GM18858 (cell line): Measurements from ENCODE around the gene APOC3.

Experiments
- ATAC-seq: cut with Tn5 transposase; IDR thresholded peaks from one replicate; pipeline ENCODE4 v1.9.1; 2021; ENCODE audit not compliant: unreplicated experiment

APOC3 gene

GRCh38 chr11:116829525-116830183 lies at the start of gene APOC3:
Gene APOC3 (plus strand): TSS chr11:116829907. CDS start chr11:116830583, 676 bp downstream.
- no peak for ATAC-seq

- no peak for ATAC-seq
These were observed 47.0 kb upstream of the APOC3 start for GRCh38 chr11:116782728-116783127.

GRCh38 chr11:116786326-116786725 lies 43.4 kb upstream of the APOC3 start:
- ATAC-seq = no peak

- no peak for ATAC-seq
These were observed 42.7 kb upstream of the APOC3 start for GRCh38 chr11:116786966-116787365.

- ATAC-seq = no peak
These were observed 42.3 kb upstream of the APOC3 start for GRCh38 chr11:116787436-116787785.

GRCh38 chr11:116787786-116788486 lies 41.8 kb upstream of the APOC3 start, which contains the start of gene ZPR1:
Gene ZPR1 (minus strand): TSS chr11:116788023. CDS start chr11:116787990, 33 bp downstream.
- ATAC-seq = peak; percentile 68

- ATAC-seq = no peak
These were observed 41.2 kb upstream of the APOC3 start for GRCh38 chr11:116788534-116788933.

- no peak for ATAC-seq
These were observed 40.7 kb upstream of the APOC3 start for GRCh38 chr11:116788975-116789374.

- ATAC-seq = no peak
These were observed 39.3 kb upstream of the APOC3 start for GRCh38 chr11:116790167-116791001.

GRCh38 chr11:116791002-116791812 lies 38.5 kb upstream of the APOC3 start:
- ATAC-seq = no peak

- no peak for ATAC-seq
These were observed 37.9 kb upstream of the APOC3 start, which contains the start of gene APOA5 for GRCh38 chr11:116791813-116792143. Gene APOA5 (minus strand): TSS chr11:116791879. CDS start chr11:116791860, 19 bp downstream.

GRCh38 chr11:116792144-116792868 lies 37.4 kb upstream of the APOC3 start:
- ATAC-seq = no peak

GRCh38 chr11:116792869-116793771 lies 36.6 kb upstream of the APOC3 start:
- ATAC-seq = no peak

- ATAC-seq = no peak
These were observed 36.0 kb upstream of the APOC3 start for GRCh38 chr11:116793772-116794097.

- ATAC-seq = no peak
These were observed 34.9 kb upstream of the APOC3 start for GRCh38 chr11:116794851-116795250.

GRCh38 chr11:116796548-116796947 lies 33.2 kb upstream of the APOC3 start:
- ATAC-seq = no peak

- no peak for ATAC-seq
These were observed 31.9 kb upstream of the APOC3 start for GRCh38 chr11:116797816-116798215.

- no peak for ATAC-seq
These were observed 31.3 kb upstream of the APOC3 start for GRCh38 chr11:116798368-116798767.

- ATAC-seq = no peak
These were observed 29.1 kb upstream of the APOC3 start for GRCh38 chr11:116800610-116801009.
